ACHN (cell line): ENCODE results near the gene EEPD1.
"Not testable (repeated sequence)": the region's sequence is repeated elsewhere in the genome, so short reads cannot be mapped to it uniquely, and the experiment has no call there.

Source experiments
- DNase-seq: peaks from one replicate; pipeline ENCODE4 v3.0.0-alpha.2; 2015
- in situ Hi-C: cut with HindIII; loops from 2 replicates; pipeline ENCODE4 v1.10.0; 2017; ENCODE audit warnings: low sequenced_read_pairs, low pct_ligation_motif_present, low pct_unique_long_range_greater_than_20kb

The EEPD1 gene

DNA sequence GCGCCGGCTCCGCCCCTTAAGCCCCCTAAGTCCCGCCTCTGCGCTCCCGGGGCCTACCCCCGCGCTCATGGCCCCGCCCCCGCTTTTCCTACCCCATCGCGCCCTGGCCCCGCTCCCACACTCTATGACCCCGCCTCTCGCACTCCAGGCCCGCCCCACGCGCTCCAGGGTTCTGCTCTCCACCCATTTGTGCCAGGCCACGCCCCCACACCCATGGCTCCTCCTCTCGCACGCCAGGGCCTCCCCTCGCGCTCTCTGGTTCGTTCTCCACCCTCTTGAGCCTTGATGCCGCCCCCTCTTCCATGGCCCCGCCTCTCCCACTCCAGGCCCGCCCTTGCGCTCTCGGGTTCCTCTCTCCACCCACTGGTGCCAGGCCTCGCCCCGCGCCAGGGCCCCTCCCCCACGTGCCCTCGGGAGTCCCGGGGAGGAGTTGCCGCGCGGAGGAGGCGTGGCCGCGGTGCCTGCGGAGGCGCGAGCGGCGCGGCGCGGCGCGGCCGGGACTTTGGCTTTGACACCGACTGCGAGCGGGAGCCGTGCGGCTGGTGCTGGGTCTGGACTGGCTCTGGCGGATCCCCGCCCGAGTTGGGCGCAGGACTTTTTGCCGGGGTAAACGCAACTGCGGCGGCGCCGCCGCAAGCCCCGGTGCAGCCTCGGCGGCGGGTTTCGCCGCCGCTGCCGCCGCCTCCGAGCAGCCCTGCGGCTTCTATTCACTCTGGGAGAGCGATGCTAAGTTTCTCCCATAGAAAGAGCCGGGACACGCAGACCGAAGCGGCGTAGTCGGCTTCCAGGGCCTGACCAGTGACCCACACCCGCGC is at the start of gene EEPD1:
TSS of gene EEPD1 (plus strand) at position 499 of the 815 bp plus-strand sequence. CDS start 1,071 bp downstream, outside the sequence.
- peak; percentile 100 for DNase-seq
- in situ Hi-C loops: no loop called here

DNA sequence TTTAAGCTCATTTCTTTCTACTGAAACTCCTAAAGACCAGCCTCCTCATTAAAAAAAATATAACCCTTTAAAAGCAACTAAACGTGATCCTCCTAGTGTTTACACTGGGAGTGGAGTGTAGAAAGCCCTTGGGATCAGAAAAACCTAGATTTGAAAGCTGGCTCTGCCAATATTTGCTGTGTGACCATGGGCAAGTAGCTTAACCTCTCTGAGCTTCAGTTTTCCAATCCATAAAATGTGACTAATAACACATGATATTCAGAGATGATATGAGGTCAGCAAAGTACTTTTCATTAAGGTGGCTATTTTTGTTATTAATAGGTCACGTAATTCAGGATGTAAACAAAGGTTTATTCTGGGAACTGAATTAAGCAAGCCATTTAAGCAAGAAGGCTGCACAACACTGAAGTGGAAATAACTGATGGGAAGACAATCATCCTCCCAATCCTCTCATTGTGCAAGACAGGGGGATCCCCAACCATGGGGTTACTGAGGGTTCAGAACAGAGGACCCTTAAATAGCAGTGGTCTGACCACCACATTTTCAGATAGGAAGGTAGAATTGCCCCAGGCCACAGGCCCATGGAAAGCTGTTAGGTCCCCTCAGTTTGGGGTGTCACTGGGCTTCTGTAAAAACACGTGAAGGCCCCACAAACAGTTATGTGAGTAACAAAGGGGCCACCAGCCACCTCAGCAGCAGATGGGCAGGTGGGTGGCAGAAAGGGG is 49.1 kb upstream of the EEPD1 start:
- no peak for DNase-seq
- in situ Hi-C loops: no loop called here

DNA sequence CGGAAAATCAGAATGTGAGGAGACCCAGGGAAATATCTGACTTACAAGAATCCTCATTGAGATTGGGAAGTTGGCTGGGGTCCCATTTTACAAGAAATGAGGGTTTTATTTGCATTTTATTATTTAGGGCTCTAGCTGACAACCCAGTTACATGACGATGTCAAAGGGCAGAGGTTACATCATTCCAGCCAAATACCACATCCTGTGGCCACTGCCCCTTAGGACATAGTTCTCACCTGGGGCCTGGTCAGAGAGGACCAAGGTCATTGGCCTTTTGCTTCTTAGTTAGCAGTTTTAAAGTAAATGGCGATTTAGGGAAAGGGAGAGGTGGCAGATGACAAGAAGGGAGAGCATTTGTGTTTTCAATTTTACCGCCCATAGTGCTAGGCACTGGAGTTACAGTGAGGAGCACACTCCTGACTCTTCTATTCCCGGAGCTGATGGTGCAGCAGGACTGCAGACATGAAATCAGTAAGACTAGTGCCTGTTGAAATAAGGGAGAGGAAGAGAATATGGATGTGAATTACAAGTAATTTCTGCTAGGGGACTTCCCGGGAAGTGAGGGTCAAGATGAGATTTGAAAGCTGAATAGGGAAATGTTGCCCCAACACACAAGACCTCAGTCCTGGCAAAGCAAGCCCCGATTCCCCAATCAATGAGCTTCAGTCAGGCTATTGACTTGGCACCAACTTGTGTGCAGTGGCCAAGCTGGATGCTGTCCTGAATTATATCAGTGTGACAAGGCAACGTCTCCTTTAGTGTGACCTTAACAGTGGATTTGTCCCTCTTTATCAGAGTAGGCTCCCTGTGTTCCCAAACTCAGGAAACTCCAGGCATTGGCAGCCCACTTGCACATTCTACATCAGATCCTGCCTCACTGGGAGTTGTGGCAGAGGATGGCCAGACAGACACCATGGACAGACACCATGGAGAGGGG is 45.8 kb upstream of the EEPD1 start:
- DNase-seq, in situ Hi-C loops: not testable (repeated sequence)

DNA sequence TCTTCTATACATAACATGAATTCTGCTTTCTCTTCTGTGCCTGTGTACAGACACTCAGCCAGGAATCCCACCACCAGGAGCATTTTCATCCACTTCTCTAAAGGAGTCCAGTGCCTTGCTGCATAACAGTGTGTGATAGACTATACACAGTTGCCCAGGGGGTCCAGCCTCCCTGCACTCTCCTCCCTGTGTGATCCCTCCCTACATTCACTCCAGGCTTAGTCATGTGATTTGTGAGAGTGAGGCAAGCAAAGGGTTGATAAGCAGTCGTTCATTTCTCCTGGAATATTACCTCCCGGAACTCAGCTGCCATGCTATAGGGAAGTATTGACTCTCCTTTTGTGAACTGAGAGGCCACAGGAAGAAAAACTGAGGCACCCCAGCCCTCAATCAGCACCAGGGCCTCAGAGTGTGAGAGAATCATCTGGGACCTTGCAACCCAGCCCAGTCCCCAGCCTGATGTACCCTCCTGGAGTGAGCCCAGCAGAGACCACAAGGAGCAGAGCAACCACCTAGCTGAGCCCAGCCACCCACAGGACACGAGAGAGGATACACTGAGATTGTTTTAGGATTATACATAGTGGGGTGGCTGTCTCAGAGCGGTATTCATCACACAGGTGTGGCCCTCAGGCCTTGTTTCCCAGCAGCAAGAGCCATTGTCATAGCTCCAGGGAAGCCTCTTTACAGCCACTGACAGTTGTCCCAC is 45.0 kb upstream of the EEPD1 start:
- in situ Hi-C loops: no loop called here
- DNase-seq: no peak

DNA sequence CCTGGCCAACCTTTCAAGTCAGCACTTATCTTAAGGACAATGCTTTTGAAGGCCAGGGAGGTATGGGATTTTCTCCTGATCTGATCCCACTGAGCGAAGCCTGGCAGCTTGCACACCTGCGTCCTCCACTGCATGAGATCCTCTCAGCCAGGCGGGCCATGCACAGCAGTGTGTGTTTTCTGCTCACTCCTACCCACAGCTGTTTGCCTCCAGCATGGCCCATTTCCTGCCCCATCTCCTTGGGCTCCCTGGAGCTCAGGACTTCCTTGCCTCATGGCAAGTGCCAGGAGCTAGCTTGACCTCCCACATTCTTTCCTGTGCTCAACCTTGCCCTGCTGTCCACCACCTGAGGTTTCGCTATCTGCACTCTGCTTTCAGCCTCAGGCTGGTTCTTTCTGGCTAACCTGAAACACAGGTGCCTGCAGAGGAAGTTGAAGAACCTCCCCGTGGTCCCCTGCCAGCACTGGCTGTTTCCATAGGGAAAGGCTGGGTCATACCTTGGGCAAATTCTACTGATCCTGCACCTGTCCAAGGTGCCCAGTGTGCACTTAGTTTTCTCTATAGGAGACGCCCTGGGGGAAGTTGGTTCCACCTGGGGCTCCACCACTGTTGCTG is 43.9 kb upstream of the EEPD1 start:
- in situ Hi-C loops: no loop called here

DNA sequence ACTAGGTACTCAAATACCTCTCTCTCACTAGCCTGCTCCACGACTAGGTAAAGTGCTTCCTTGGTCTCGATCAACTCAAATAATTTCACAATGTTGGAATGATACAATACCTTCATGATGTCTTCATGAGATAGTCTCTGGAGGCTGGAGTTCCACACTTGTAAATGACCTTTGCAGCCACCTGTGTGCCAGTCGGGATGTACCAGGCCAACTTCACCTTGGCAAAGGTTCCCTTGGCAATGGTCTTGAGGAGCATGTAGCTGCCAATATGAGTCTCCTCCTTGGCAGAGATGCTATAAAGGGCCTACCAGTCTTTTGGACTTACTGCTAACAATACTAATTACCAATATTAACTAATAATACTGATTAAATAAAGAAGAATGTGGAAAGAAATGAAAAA is 42.5 kb upstream of the EEPD1 start:
- no peak for DNase-seq
- in situ Hi-C loops: no loop called here

More for the DNA sequence above, 43.9 kb upstream of the EEPD1 start:
- DNase-seq: no peak

DNA sequence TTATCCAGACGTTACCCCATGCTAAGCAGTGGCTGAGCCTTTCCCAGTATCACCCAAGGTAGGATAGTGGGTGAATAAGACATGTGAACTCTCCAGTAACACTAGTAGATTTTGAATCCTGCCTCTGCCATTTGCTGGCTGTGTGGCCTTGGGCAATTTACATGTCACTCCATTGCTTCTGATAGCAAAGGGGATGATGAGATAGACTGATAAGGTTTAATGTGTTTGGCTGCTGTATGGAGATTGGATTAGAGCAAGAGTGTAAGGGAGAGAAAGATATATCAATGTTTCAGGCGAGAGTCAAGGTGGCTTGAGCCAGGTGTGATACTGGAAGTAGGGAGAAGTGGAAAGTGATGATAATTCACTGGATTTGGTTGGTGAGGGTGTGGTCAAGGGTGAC is 40.1 kb upstream of the EEPD1 start:
- no peak for DNase-seq
- in situ Hi-C loops: no loop called here

DNA sequence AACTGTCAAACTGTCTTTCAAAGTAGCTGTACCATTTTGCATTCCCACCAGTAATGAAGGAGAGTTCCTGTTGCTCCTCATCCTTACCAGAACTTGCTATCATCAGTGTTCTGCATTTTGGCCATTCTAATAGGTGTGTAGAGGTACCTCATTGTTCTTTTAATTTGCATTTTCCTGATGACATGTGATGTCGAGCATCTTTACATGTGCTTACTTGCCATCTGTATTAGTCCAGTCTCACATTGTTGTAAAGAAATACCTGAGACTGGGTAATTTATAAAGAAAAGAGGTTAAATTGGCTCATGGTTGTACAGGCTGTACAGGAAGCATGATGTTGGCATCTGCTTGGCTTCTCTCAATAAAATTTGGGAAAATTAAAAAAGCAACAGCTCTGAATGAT is 38.7 kb upstream of the EEPD1 start:
- DNase-seq: no peak

DNA sequence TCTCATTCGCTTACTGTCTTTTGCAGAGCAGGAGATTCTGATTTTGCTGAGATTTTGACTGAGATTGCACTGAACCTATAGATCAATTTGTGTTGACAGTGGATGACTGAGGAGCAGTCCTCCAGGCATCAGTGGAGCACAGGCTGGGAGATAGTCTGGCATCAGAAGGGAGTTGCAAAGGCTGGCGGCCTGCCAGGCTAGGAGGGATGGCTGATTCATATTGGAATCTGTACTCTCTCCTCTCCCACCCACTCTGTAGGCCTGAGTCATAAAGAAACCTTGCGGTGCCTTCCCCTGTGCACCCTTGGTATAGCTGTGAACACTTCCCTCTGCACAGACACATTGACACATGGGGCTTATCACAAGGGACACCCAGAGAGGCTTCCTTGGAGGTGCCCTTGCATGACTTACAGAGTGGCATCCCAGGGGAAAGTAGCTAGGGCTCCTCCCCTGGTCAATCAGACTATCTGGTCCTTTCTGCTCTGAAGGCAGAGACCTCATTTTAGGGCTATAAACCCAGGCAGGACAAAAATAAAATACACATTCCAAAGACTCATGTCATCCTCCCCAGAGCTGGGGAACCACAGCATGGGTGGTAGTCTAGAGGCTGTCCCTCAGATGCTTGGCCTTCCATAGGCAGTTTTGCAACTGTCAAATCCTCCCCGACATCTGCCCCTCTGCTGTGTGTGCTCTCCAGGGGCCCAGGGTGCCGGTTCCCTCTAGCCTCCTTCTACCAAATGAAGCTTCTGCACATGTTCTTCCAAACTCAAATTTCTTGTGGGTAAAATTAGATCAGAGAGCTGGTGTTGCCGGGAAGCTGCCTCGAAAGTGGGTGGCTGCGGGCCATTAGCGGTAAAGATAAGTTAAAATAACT is 37.4 kb upstream of the EEPD1 start:
- in situ Hi-C loops: no loop called here
- DNase-seq: peak; percentile 99

More for the DNA sequence above, 38.7 kb upstream of the EEPD1 start:
- in situ Hi-C loops: no loop called here

DNA sequence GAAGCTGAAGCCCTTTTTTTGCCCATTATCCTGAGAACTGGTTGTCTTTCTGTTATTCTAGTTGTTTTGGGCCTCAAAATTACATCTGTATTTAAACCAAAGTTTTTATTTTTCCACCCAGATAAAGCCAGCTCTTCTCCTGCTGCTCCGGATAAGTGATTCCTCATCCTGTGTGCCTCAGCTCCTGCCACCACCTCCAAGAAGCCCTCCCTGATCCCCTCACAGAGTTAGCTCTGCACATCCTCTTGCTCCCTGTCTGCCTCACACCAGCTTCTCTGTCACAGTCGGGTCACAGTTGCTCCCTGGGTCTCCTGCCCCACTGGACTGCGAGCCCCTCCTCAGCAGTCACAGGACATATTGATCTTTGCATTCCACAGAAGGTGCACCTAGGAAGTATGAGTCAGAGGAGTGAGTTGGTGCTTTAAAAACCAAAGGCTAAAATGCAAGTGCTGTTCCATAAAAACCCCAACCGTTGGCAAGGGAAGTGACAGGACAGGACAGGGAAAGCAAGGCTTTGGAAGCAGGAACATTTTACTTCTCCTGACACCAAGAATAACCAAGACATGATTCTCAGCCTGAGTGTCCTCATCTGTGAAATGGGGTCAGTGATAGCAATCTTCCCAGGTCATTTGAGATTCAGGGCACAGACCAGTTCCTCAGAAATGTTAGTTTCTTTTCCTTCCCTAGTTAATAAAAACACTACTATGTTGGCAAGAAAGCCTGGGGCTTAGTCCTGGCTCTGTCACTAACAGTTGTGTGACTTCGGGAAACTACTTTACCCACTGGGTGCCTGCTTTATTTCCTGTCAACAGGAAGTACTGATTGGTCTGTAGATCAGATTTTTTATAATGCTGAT is 36.5 kb upstream of the EEPD1 start:
- in situ Hi-C loops: no loop called here
- peak; percentile 30 for DNase-seq

DNA sequence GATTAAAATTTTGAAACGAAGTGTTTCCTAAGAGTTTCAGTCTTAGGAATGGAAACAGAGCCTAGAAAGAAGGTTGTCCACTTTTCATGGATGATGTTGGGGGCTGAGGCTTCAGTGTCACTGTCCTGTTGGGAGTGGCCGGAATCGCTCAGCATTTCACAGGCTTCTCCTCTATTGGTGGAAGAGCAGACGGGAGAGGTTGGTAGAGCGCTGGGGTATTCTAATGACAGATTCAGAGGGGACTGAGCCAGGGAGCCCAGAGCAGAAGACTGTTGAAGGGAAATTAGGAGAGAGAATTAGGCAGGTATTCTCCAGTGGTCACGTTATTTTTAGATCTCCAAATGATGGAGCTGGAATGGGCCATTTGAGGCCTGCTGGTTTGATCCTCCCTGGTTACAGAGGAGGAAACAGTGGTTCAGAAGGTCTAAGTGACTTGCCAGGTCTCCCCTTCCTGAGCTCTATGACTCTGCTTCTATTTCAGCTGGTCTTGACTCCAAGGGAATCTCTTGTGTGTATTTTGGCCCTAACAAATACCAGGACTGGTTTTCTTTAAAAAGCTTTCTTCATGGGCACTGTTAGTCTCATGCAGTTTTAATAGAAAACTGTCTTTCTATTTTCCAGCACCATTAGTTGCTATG is 35.7 kb upstream of the EEPD1 start:
- in situ Hi-C loops: no loop called here
- no peak for DNase-seq

DNA sequence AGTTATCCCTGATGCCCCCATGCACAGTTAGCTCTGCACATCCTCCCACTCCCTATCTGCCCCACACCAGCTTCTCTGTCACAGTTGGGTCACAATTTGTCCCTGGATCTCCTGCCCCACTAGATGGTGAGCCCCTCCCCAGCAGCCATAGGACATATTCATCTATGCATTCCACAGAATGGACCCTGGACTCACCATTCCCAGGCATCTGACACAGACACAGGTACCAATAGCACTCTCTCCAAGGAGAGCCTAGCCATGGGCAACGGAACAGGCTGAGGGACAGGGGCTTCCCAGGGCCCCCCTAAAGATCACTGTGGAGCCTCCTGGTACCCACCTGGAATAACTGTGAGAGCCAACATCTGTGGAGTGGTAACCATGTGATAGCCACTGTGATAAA is 34.7 kb upstream of the EEPD1 start:
- DNase-seq: no peak
- in situ Hi-C loops: no loop called here

DNA sequence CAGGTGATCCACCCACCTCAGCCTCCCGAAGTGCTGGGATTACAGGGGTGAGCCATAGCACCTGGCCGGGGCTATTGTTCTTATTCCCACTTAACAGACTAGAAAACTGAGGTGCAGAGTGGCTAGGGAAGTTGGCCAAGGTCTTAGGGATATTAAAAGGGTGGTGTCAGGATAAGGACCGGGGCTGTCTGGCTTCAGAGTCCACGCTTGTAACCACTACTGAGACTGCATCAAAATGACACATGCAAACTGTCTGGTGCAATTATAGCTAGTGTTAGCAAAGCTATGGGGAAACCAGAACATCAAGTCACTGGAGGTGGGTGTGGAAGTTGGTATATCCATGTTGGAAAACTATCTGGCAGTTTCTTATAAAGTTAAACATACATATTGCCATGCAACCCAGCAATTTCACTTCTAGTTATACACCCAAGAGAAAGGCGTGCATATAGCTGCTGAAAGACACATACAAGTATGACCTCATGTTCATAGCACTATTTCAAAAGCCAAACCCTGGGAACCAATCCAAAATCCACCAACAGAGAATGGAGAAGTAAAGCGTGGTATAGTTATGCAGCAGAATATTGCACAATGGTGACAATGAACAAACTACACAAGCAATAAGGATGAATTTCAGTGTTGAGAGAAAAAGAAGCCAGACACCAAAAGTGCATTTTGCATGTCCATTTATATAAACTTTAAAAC is 33.9 kb upstream of the EEPD1 start:
- in situ Hi-C loops: no loop called here
- DNase-seq: no peak

DNA sequence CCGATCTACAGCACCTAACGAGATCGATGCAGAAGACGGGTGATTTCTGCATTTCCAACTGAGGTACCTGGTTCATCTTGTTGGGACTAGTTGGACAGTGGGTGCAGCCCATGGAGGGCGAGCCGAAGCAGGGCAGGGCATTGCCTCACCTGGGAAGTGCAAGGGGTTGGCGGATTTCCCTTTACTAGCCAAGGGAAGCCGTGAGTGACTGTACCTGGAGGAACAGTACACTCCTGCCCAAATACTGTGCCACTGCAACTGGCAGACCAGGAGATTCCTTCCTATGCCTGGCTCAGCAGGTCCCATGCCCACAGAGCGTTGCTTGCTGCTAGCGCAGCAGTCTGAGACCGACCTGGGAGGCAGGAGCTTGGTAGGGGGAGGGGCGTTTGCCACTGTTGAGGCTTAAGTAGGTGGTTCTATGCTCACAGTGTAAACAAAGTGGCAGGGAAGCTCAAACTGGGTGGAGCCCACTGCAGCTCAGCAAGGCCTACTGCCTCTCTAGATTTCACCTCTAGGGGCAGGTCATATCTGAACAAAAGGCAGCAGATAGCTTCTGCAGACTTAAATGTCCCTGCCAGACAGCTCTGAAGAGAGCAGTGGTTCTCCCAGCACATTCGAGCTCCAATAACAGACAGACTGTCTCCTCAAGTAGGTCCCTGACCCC is 32.9 kb upstream of the EEPD1 start:
- DNase-seq, in situ Hi-C loops: not testable (repeated sequence)

DNA sequence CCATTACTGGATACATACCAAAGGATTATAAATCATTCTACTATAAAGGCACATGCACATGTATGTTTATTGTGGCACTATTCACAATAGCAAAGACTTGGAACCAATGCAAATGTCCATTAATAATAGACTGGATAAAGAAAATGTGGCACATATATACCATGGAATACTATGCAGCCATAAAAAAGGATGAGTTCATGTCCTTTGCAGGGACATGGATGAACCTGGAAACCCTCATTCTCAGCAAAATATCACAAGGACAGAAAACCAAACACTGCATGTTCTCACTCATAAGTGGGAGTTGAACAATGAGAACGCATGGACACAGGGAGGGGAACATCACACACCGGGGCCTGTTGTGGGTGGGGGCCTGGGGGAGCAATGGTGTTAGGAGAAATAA is 27.4 kb upstream of the EEPD1 start:
- DNase-seq, in situ Hi-C loops: not testable (repeated sequence)
